Epithelial cell of proximal tubule (primary cell): ENCODE measurements around the gene SLC1A2. TPM values are rescaled to one million over a fixed set of nuclear protein-coding genes. Genes with fewer than 3 reads are reported as not detected.

Source experiments
- DNase-seq: peaks from one replicate; pipeline ENCODE4 v3.0.0-alpha.2; 2011; ENCODE audit warnings: low read depth
- H3K4me3 ChIP-seq: 2 replicates; pipeline ENCODE4 v1.5.1; 2011; ENCODE audit warnings: low read depth, mild to moderate bottlenecking, low read length
- CTCF ChIP-seq: conservative IDR thresholded peaks from 2 replicates; pipeline ENCODE4 v1.5.1; 2012; ENCODE audit warnings: low read depth, mild to moderate bottlenecking, low read length
- total RNA-seq: library from RNA; depleted of rRNA; stranded (reverse); fragments of >200 nt; gene quantifications from 2 replicates; pipeline ENCODE4 v1.2.3, GENCODE V29; 2015

The SLC1A2 gene
- total RNA-seq, 1 donor from 2014 or later, result not detected

- no peak for DNase-seq
- no peak overlapping the region for H3K4me3 ChIP-seq
- no peak for TF ChIP-seq CTCF
These were observed 72.0 kb downstream of the SLC1A2 start for GRCh38 chr11:35347173-35347878.

- no peak for DNase-seq
- no peak overlapping the region for H3K4me3 ChIP-seq
- no peak for TF ChIP-seq CTCF
These were observed 72.7 kb downstream of the SLC1A2 start for GRCh38 chr11:35346472-35347156.

GRCh38 chr11:35344681-35345574 is 74.4 kb downstream of the SLC1A2 start:
- no peak overlapping the region for H3K4me3 ChIP-seq
- TF ChIP-seq CTCF, result no peak
- no peak for DNase-seq

- TF ChIP-seq CTCF, result no peak
These were observed 76.2 kb downstream of the SLC1A2 start for GRCh38 chr11:35343033-35343598.

GRCh38 chr11:35340715-35341114 is 78.6 kb downstream of the SLC1A2 start:
- no peak overlapping the region for H3K4me3 ChIP-seq
- DNase-seq, result no peak
- no peak for TF ChIP-seq CTCF

More at GRCh38 chr11:35343033-35343598, 76.2 kb downstream of the SLC1A2 start:
- no peak for DNase-seq
- H3K4me3 ChIP-seq, result no peak overlapping the region

- TF ChIP-seq CTCF, result no peak
- H3K4me3 ChIP-seq, result no peak overlapping the region
- DNase-seq, result no peak
These were observed 79.3 kb downstream of the SLC1A2 start for GRCh38 chr11:35340071-35340470.
